ENCODE data around the gene USP17L20.
"Not testable (repeated sequence)": the region's sequence is repeated elsewhere in the genome, so short reads cannot be mapped to it uniquely, and the experiment has no call there.

Gene USP17L20, protein sequence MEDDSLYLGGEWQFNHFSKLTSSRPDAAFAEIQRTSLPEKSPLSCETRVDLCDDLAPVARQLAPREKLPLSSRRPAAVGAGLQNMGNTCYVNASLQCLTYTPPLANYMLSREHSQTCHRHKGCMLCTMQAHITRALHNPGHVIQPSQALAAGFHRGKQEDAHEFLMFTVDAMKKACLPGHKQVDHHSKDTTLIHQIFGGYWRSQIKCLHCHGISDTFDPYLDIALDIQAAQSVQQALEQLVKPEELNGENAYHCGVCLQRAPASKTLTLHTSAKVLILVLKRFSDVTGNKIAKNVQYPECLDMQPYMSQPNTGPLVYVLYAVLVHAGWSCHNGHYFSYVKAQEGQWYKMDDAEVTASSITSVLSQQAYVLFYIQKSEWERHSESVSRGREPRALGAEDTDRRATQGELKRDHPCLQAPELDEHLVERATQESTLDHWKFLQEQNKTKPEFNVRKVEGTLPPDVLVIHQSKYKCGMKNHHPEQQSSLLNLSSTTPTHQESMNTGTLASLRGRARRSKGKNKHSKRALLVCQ

DNA sequence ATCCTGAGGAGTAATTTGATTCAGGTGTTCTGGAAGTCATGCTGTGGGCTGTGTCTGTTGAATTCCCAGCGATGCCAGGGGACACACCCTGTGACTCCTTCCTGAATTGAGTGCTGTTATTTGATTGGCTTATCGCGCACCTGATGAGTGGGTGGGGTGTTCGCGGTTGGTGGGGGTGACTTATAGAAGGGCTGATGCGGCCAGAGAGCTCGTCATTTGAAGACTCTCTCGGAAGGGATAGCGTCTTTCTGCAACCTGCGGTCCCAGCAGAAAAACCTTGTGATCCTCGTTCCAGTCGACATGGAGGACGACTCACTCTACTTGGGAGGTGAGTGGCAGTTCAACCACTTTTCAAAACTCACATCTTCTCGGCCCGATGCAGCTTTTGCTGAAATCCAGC is at the start of gene USP17L20:
Gene USP17L20 (plus strand): TSS at position 301 of the 400 bp plus-strand sequence. CDS start 0 bp downstream, at position 301.
- DNase-seq: not testable (repeated sequence)

- DNase-seq: not testable (repeated sequence)
Measured at GRCh38 chr4:9210357-9210756, 47.6 kb upstream of the USP17L20 start, which contains the start of gene USP17L10. Gene USP17L10 (plus strand): TSS chr4:9210657. CDS start chr4:9210657, 0 bp downstream.

- not testable (repeated sequence) for DNase-seq
Measured at GRCh38 chr4:9214701-9215100, 43.2 kb upstream of the USP17L20 start.

- not testable (repeated sequence) for DNase-seq
Measured at GRCh38 chr4:9215105-9215504, 42.8 kb upstream of the USP17L20 start, which contains the start of gene USP17L11. Gene USP17L11 (plus strand): TSS chr4:9215405. CDS start chr4:9215405, 0 bp downstream.

DNA sequence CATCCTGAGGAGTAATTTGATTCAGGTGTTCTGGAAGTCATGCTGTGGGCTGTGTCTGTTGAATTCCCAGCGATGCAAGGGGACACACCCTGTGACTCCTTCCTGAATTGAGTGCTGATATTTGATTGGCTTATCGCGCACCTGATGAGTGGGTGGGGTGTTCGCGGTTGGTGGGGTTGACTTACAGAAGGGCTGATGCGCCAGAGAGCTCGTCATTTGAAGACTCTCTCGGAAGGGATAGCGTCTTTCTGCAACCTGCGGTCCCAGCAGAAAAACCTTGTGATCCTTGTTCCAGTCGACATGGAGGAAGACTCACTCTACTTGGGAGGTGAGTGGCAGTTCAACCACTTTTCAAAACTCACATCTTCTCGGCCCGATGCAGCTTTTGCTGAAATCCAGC is 38.1 kb upstream of the USP17L20 start, which contains the start of gene USP17L12:
Gene USP17L12 (plus strand): TSS at position 301 of the 400 bp plus-strand sequence. CDS start 0 bp downstream, at position 301.
- DNase-seq: not testable (repeated sequence)

GRCh38 chr4:9224596-9224995 is 33.3 kb upstream of the USP17L20 start, which contains the start of gene USP17L13:
Gene USP17L13 (plus strand): TSS chr4:9224896. CDS start chr4:9224896, 0 bp downstream.
- DNase-seq: not testable (repeated sequence)

- DNase-seq: not testable (repeated sequence)
Measured at GRCh38 chr4:9230249-9230648, 27.7 kb upstream of the USP17L20 start.

DNA sequence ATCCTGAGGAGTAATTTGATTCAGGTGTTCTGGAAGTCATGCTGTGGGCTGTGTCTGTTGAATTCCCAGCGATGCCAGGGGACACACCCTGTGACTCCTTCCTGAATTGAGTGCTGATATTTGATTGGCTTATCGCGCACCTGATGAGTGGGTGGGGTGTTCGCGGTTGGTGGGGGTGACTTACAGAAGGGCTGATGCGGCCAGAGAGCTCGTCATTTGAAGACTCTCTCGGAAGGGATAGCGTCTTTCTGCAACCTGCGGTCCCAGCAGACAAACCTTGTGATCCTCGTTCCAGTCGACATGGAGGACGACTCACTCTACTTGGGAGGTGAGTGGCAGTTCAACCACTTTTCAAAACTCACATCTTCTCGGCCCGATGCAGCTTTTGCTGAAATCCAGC is 23.8 kb upstream of the USP17L20 start, which contains the start of gene USP17L15:
Gene USP17L15 (plus strand): TSS at position 301 of the 400 bp plus-strand sequence. CDS start 0 bp downstream, at position 301.
- not testable (repeated sequence) for DNase-seq

GRCh38 chr4:9238461-9238860 is 19.5 kb upstream of the USP17L20 start:
- not testable (repeated sequence) for DNase-seq

- DNase-seq: not testable (repeated sequence)
Measured at GRCh38 chr4:9243579-9243978, 14.3 kb upstream of the USP17L20 start, which contains the start of gene USP17L17. Gene USP17L17 (plus strand): TSS chr4:9243879. CDS start chr4:9243879, 0 bp downstream.

- not testable (repeated sequence) for DNase-seq
Measured at GRCh38 chr4:9247953-9248680, 9.8 kb upstream of the USP17L20 start, which contains the start of gene USP17L18. Gene USP17L18 (plus strand): TSS chr4:9248630. CDS start chr4:9248630, 0 bp downstream.

- DNase-seq: not testable (repeated sequence)
Measured at GRCh38 chr4:9253078-9253477, 4.8 kb upstream of the USP17L20 start, which contains the start of gene USP17L19. Gene USP17L19 (plus strand): TSS chr4:9253378. CDS start chr4:9253378, 0 bp downstream.

DNA sequence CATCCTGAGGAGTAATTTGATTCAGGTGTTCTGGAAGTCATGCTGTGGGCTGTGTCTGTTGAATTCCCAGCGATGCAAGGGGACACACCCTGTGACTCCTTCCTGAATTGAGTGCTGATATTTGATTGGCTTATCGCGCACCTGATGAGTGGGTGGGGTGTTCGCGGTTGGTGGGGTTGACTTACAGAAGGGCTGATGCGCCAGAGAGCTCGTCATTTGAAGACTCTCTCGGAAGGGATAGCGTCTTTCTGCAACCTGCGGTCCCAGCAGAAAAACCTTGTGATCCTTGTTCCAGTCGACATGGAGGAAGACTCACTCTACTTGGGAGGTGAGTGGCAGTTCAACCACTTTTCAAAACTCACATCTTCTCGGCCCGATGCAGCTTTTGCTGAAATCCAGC is 4.6 kb downstream of the USP17L20 start, which contains the start of gene USP17L21:
Gene USP17L21 (plus strand): TSS at position 301 of the 400 bp plus-strand sequence. CDS start 0 bp downstream, at position 301.
- not testable (repeated sequence) for DNase-seq

- DNase-seq: not testable (repeated sequence)
Measured at GRCh38 chr4:9267319-9267718, 9.4 kb downstream of the USP17L20 start, which contains the start of gene USP17L22. Gene USP17L22 (plus strand): TSS chr4:9267619. CDS start chr4:9267619, 0 bp downstream.

GRCh38 chr4:9271719-9272118 is 13.8 kb downstream of the USP17L20 start:
- DNase-seq: not testable (repeated sequence)
